GM12878 (cell line): Measurements from ENCODE around the gene PUS7.

Experiments used
- CBFB ChIP-seq: IDR thresholded peaks from 2 replicates; pipeline ENCODE4 v1.6.1; 2016; ENCODE audit warnings: antibody characterized with exemption, low read depth
- EP300 ChIP-seq, 2 experiments: fragments of 150-350 bp in 1 of 2; IDR thresholded peaks; 2 replicates each; pipeline ENCODE4 v1.6.1; 2011 to 2012; ENCODE audit warnings: low read depth in 2 of 2, low read length in 2 of 2, borderline replicate concordance in 1 of 2, improper control_type of control experiment in 1 of 2, inconsistent platforms in 1 of 2; ENCODE audit not compliant: control insufficient read depth in 1 of 2
- GABPA ChIP-seq: IDR thresholded peaks from 2 replicates; pipeline ENCODE4 v1.6.1; 2014; ENCODE audit warnings: antibody characterized with exemption, low read depth, mild to moderate bottlenecking, inconsistent platforms
- GATAD2B ChIP-seq: fragments of 450-650 bp; conservative IDR thresholded peaks from 2 replicates; pipeline ENCODE4 v1.6.1; 2017; ENCODE audit warnings: low read depth, mild to moderate bottlenecking, moderate library complexity
- KDM1A ChIP-seq: fragments of 200-600 bp; sonication (generic); IDR thresholded peaks from 2 replicates; pipeline ENCODE4 v1.6.1; 2016; ENCODE audit warnings: borderline replicate concordance
- MTA3 ChIP-seq: IDR thresholded peaks from 2 replicates; pipeline ENCODE4 v1.6.1; 2012; ENCODE audit warnings: low read length, inconsistent platforms, borderline replicate concordance
- PML ChIP-seq: IDR thresholded peaks from 2 replicates; pipeline ENCODE4 v1.6.1; 2012; ENCODE audit warnings: low read length, inconsistent platforms
- POLR2A ChIP-seq: IDR thresholded peaks from 2 replicates; pipeline ENCODE4 v1.6.1; 2011; ENCODE audit warnings: low read depth, mild to moderate bottlenecking, low read length
- RAD51 ChIP-seq: fragments of 450-650 bp; IDR thresholded peaks from 2 replicates; pipeline ENCODE4 v1.6.1; 2016; ENCODE audit warnings: moderate library complexity, mild to moderate bottlenecking, inconsistent platforms
- SP1 ChIP-seq: IDR thresholded peaks from one replicate; pipeline ENCODE4 v1.6.1; 2011; ENCODE audit warnings: low read depth, low read length
- TAF1 ChIP-seq: IDR thresholded peaks from 2 replicates; pipeline ENCODE4 v1.6.1; 2011; ENCODE audit warnings: mild to moderate bottlenecking, low read depth, low read length, borderline replicate concordance
- TF ChIP-seq, protein P1 (sequence below), 3 experiments: IDR thresholded peaks in 2 of 3; conservative IDR thresholded peaks in 1 of 3; 2 replicates each; pipeline ENCODE4 v1.5.1; 2011; ENCODE audit warnings: low read depth in 3 of 3, low read length in 3 of 3, mild to moderate bottlenecking in 3 of 3, control low read depth in 2 of 3, moderate library complexity in 2 of 3, inconsistent platforms in 1 of 3, mixed read lengths in 1 of 3; ENCODE audit not compliant: control insufficient read depth in 2 of 3, insufficient read depth in 1 of 3; ENCODE audit errors: extremely low read depth in 1 of 3

- TF ChIP-seq, protein P1, sequence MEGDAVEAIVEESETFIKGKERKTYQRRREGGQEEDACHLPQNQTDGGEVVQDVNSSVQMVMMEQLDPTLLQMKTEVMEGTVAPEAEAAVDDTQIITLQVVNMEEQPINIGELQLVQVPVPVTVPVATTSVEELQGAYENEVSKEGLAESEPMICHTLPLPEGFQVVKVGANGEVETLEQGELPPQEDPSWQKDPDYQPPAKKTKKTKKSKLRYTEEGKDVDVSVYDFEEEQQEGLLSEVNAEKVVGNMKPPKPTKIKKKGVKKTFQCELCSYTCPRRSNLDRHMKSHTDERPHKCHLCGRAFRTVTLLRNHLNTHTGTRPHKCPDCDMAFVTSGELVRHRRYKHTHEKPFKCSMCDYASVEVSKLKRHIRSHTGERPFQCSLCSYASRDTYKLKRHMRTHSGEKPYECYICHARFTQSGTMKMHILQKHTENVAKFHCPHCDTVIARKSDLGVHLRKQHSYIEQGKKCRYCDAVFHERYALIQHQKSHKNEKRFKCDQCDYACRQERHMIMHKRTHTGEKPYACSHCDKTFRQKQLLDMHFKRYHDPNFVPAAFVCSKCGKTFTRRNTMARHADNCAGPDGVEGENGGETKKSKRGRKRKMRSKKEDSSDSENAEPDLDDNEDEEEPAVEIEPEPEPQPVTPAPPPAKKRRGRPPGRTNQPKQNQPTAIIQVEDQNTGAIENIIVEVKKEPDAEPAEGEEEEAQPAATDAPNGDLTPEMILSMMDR (IDR thresholded peaks at IDR 0.05 in 2 of 3, conservative IDR thresholded peaks at IDR 0.05 in 1 of 3; ENCODE audit: control insufficient read depth in 2 of 3, extremely low read depth in 1 of 3, insufficient read depth in 1 of 3, low read depth in 3 of 3, low read length in 3 of 3), result no peak
- TF ChIP-seq TAF1 (no peak), EP300 (IDR thresholded peaks at IDR 0.05; ENCODE audit: borderline replicate concordance in 1 of 2, control insufficient read depth in 1 of 2, low read depth in 2 of 2, low read length in 2 of 2) (no peak), KDM1A (no peak), MTA3 (no peak), SP1 (no peak), GATAD2B (no peak), POLR2A (no peak), PML (no peak), RAD51 (no peak), GABPA (no peak), CBFB (no peak)
Observed at GRCh38 chr7:105502173-105502572, 19.9 kb downstream of the PUS7 start.
